ENCODE results near the gene SULT1A1.
"Not testable (repeated sequence)": the region's sequence is repeated elsewhere in the genome, so short reads cannot be mapped to it uniquely, and the experiment has no call there.

The SULT1A1 gene

GRCh38 chr16:28586466-28586865, 23.4 kb downstream of the SULT1A1 start:
- H3K4me1 Mint-ChIP-seq (ENCODE audit: low read depth): no peaks in the 10 kb centered on the region
- H3K36me3 Mint-ChIP-seq: peaks cover 5% of the 10 kb centered on the region
- no peak overlapping the region for H3K27ac Mint-ChIP-seq
- H3K9me3 Mint-ChIP-seq (ENCODE audit: low read depth): no peaks in the 10 kb centered on the region
- H3K27me3 Mint-ChIP-seq: no peaks in the 10 kb centered on the region
- no peak overlapping the region for H3K4me3 Mint-ChIP-seq

GRCh38 chr16:28585674-28586073, 24.2 kb downstream of the SULT1A1 start:
- Mint-ChIP-seq H3K4me1 (ENCODE audit: low read depth) (no peaks in the 10 kb centered on the region), H3K9me3 (ENCODE audit: low read depth) (no peaks in the 10 kb centered on the region), H3K36me3 (peaks cover 6% of the 10 kb centered on the region), H3K27ac (no peak overlapping the region), H3K27me3 (no peaks in the 10 kb centered on the region), H3K4me3 (no peak overlapping the region)

GRCh38 chr16:28580726-28581315, 29.0 kb downstream of the SULT1A1 start:
- Mint-ChIP-seq H3K36me3 (peaks cover 6% of the 10 kb centered on the region), H3K9me3 (ENCODE audit: low read depth) (no peaks in the 10 kb centered on the region), H3K4me1 (ENCODE audit: low read depth) (peaks cover 1% of the 10 kb centered on the region), H3K4me3 (no peak overlapping the region), H3K27me3 (no peaks in the 10 kb centered on the region), H3K27ac (no peak overlapping the region)

GRCh38 chr16:28575446-28576109, 34.3 kb downstream of the SULT1A1 start:
- no peaks in the 10 kb centered on the region for H3K9me3 Mint-ChIP-seq (ENCODE audit: low read depth)
- H3K27me3 Mint-ChIP-seq: no peaks in the 10 kb centered on the region
- H3K36me3 Mint-ChIP-seq: peaks cover 3% of the 10 kb centered on the region
- H3K4me3 Mint-ChIP-seq: no peak overlapping the region
- H3K4me1 Mint-ChIP-seq (ENCODE audit: low read depth): peaks cover 32% of the 10 kb centered on the region
- H3K27ac Mint-ChIP-seq: no peak overlapping the region

GRCh38 chr16:28574925-28575324, 34.9 kb downstream of the SULT1A1 start:
- Mint-ChIP-seq H3K9me3 (ENCODE audit: low read depth) (no peaks in the 10 kb centered on the region), H3K36me3 (peaks cover 3% of the 10 kb centered on the region), H3K27ac (peak overlapping the region; percentile 46), H3K27me3 (no peaks in the 10 kb centered on the region), H3K4me1 (ENCODE audit: low read depth) (peaks cover 32% of the 10 kb centered on the region), H3K4me3 (no peak overlapping the region)

- peak overlapping the region; percentile 46 for H3K27ac Mint-ChIP-seq
- H3K27me3 Mint-ChIP-seq: no peaks in the 10 kb centered on the region
- H3K9me3 Mint-ChIP-seq (ENCODE audit: low read depth): no peaks in the 10 kb centered on the region
- H3K4me3 Mint-ChIP-seq: no peak overlapping the region
- peaks cover 35% of the 10 kb centered on the region for H3K4me1 Mint-ChIP-seq (ENCODE audit: low read depth)
- peaks cover 3% of the 10 kb centered on the region for H3K36me3 Mint-ChIP-seq
These were observed 35.8 kb downstream of the SULT1A1 start for GRCh38 chr16:28573738-28574718.

GRCh38 chr16:28572696-28573510, 36.9 kb downstream of the SULT1A1 start:
- Mint-ChIP-seq H3K4me3 (no peak overlapping the region), H3K36me3 (peaks cover 3% of the 10 kb centered on the region), H3K9me3 (ENCODE audit: low read depth) (no peaks in the 10 kb centered on the region), H3K27ac (no peak overlapping the region), H3K27me3 (no peaks in the 10 kb centered on the region), H3K4me1 (ENCODE audit: low read depth) (peaks cover 37% of the 10 kb centered on the region)

- Mint-ChIP-seq H3K4me3 (no peak overlapping the region), H3K27ac (no peak overlapping the region), H3K4me1 (ENCODE audit: low read depth) (peaks cover 43% of the 10 kb centered on the region), H3K27me3 (no peaks in the 10 kb centered on the region), H3K9me3 (ENCODE audit: low read depth) (peaks cover 3% of the 10 kb centered on the region), H3K36me3 (peaks cover 16% of the 10 kb centered on the region)
These were observed 39.7 kb downstream of the SULT1A1 start for GRCh38 chr16:28569968-28570752.

GRCh38 chr16:28569021-28569420, 40.8 kb downstream of the SULT1A1 start:
- H3K27ac Mint-ChIP-seq: no peak overlapping the region

GRCh38 chr16:28567292-28567691, 42.6 kb downstream of the SULT1A1 start:
- H3K36me3 Mint-ChIP-seq: peaks cover 17% of the 10 kb centered on the region
- no peaks in the 10 kb centered on the region for H3K27me3 Mint-ChIP-seq
- H3K4me3 Mint-ChIP-seq: no peak overlapping the region
- H3K27ac Mint-ChIP-seq: no peak overlapping the region
- peaks cover 31% of the 10 kb centered on the region for H3K4me1 Mint-ChIP-seq (ENCODE audit: low read depth)
- H3K9me3 Mint-ChIP-seq (ENCODE audit: low read depth): peaks cover 3% of the 10 kb centered on the region

More at GRCh38 chr16:28569021-28569420, 40.8 kb downstream of the SULT1A1 start:
- Mint-ChIP-seq H3K27me3 (no peaks in the 10 kb centered on the region), H3K4me1 (ENCODE audit: low read depth) (peaks cover 36% of the 10 kb centered on the region), H3K36me3 (peaks cover 17% of the 10 kb centered on the region), H3K9me3 (ENCODE audit: low read depth) (peaks cover 3% of the 10 kb centered on the region), H3K4me3 (no peak overlapping the region)

GRCh38 chr16:28566233-28566925, 43.5 kb downstream of the SULT1A1 start:
- Mint-ChIP-seq H3K36me3 (peaks cover 17% of the 10 kb centered on the region), H3K4me1 (ENCODE audit: low read depth) (peaks cover 37% of the 10 kb centered on the region)
- H3K9me3 Mint-ChIP-seq (ENCODE audit: low read depth); H3K27ac Mint-ChIP-seq; H3K4me3 Mint-ChIP-seq; H3K27me3 Mint-ChIP-seq: not testable (repeated sequence)

- Mint-ChIP-seq H3K9me3 (ENCODE audit: low read depth) (peaks cover 3% of the 10 kb centered on the region), H3K36me3 (peaks cover 18% of the 10 kb centered on the region), H3K4me3 (no peak overlapping the region), H3K4me1 (ENCODE audit: low read depth) (peaks cover 39% of the 10 kb centered on the region), H3K27me3 (no peaks in the 10 kb centered on the region), H3K27ac (no peak overlapping the region)
These were observed 46.6 kb downstream of the SULT1A1 start for GRCh38 chr16:28563218-28563617.

GRCh38 chr16:28562199-28562598, 47.6 kb downstream of the SULT1A1 start:
- peaks cover 38% of the 10 kb centered on the region for H3K4me1 Mint-ChIP-seq (ENCODE audit: low read depth)
- no peak overlapping the region for H3K4me3 Mint-ChIP-seq
- H3K36me3 Mint-ChIP-seq: peaks cover 14% of the 10 kb centered on the region
- no peaks in the 10 kb centered on the region for H3K9me3 Mint-ChIP-seq (ENCODE audit: low read depth)
- no peak overlapping the region for H3K27ac Mint-ChIP-seq
- no peaks in the 10 kb centered on the region for H3K27me3 Mint-ChIP-seq
